Calu3 (cell line): ENCODE data around the gene GAMT. TPM values are rescaled to one million over a fixed set of nuclear protein-coding genes. Genes with fewer than 3 reads are reported as not detected.

ENCODE experiments used
- BruUV-seq: library from RNA; stranded (reverse); fragments of 400-500 nt; replicated peaks from 2 replicates; lab custom pipeline; 2021; lab: Mats Ljungman, UMichigan
- CTCF ChIA-PET: fragments of 300-600 bp; sonication (Branson Sonifier 250); formaldehyde crosslinking; loops from one replicate; lab custom pipeline; 2022; ENCODE audit warnings: antibody characterized with exemption; lab: Charles Lee
- DNase-seq: peaks from one replicate; pipeline ENCODE4 v3.0.0; 2022
- H3K27ac Mint-ChIP-seq: one replicate; pipeline ENCODE4 v1.8.0; 2022; ENCODE audit warnings: mixed read lengths; ENCODE audit not compliant: unreplicated experiment
- H3K27me3 Mint-ChIP-seq: one replicate; pipeline ENCODE4 v1.8.0; 2022; ENCODE audit warnings: mixed read lengths; ENCODE audit not compliant: unreplicated experiment
- H3K36me3 Mint-ChIP-seq: one replicate; pipeline ENCODE4 v1.8.0; 2022; ENCODE audit warnings: mild to moderate bottlenecking, moderate library complexity, mixed read lengths; ENCODE audit not compliant: insufficient read depth, unreplicated experiment
- H3K4me1 Mint-ChIP-seq: one replicate; pipeline ENCODE4 v1.8.0; 2022; ENCODE audit warnings: mild to moderate bottlenecking, low read depth, mixed read lengths; ENCODE audit not compliant: unreplicated experiment
- H3K4me3 Mint-ChIP-seq: one replicate; pipeline ENCODE4 v1.8.0; 2022; ENCODE audit warnings: mild to moderate bottlenecking, low read depth, moderate library complexity, mixed read lengths; ENCODE audit not compliant: unreplicated experiment
- H3K9me3 Mint-ChIP-seq: one replicate; pipeline ENCODE4 v1.8.0; 2022; ENCODE audit warnings: low read depth, mixed read lengths; ENCODE audit not compliant: unreplicated experiment
- intact Hi-C: fragments of 100-400 bp; cut with micrococcal nuclease; formaldehyde crosslinking; loops from one replicate; pipeline ENCODE4 v1.10.0; 2022; ENCODE audit not compliant: unreplicated experiment
- total RNA-seq: library from RNA; stranded (reverse); gene quantifications from 2 replicates; pipeline ENCODE4 v1.2.3, GENCODE V29; 2022
- TF ChIP-seq, protein P1 (sequence below): fragments of 200-600 bp; IDR thresholded peaks from one replicate; pipeline ENCODE4 v1.8.0; 2022; ENCODE audit warnings: antibody characterized with exemption; ENCODE audit not compliant: unreplicated experiment

GAMT gene
- total RNA-seq, 1 experiment from 2014 or later, result 14.3 TPM

DNA sequence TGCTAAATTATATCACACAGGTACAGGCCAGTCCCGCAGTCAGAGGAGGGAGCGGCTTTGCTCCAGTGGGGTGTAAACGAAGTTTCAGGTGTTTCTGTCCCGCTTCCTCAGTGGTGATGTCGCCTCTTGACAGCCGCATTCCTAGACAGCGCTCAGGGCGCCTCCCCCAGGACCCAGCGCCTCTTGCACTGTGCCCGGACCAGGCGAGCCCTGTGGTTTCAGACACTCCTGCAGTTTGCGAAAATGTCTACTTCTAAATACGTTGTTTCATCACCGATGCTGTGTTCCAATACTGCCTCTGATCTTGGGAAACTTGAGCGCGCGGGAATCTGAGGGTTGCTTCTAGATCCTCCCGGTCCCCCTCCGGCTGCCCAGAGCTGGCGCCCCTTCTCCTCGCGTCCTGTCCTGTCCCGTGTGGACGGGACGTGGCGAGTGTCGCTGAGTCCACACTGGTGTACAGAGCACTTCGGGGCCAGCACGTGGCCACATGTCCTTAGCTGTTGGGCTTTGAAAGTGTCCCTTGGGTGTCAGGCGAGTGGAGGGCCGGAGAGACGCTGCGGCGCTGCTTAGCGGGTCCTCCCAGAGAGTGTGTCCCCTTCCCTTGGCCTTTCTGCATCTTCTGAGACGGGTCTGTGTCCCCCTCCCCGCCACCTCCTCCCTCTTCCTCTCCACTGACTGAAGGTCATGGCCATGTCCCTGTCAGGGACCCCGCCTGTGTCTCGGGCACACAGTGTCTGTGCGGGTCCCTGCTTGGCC lies 22.3 kb upstream of the GAMT start:
- CTCF ChIA-PET, result no interaction called here
- intact Hi-C loops, result no loop called here
- H3K27me3 Mint-ChIP-seq, result no peaks in the 10 kb centered on the region
- H3K4me3 Mint-ChIP-seq, result no peak overlapping the region
- H3K9me3 Mint-ChIP-seq, result no peaks in the 10 kb centered on the region
- TSS peak; percentile 7 for BruUV-seq
- TF ChIP-seq, protein P1, sequence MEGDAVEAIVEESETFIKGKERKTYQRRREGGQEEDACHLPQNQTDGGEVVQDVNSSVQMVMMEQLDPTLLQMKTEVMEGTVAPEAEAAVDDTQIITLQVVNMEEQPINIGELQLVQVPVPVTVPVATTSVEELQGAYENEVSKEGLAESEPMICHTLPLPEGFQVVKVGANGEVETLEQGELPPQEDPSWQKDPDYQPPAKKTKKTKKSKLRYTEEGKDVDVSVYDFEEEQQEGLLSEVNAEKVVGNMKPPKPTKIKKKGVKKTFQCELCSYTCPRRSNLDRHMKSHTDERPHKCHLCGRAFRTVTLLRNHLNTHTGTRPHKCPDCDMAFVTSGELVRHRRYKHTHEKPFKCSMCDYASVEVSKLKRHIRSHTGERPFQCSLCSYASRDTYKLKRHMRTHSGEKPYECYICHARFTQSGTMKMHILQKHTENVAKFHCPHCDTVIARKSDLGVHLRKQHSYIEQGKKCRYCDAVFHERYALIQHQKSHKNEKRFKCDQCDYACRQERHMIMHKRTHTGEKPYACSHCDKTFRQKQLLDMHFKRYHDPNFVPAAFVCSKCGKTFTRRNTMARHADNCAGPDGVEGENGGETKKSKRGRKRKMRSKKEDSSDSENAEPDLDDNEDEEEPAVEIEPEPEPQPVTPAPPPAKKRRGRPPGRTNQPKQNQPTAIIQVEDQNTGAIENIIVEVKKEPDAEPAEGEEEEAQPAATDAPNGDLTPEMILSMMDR, result no peak
- no peaks in the 10 kb centered on the region for H3K4me1 Mint-ChIP-seq
- DNase-seq, result no peak
- H3K36me3 Mint-ChIP-seq, result peaks cover 54% of the 10 kb centered on the region
- no peak overlapping the region for H3K27ac Mint-ChIP-seq

DNA sequence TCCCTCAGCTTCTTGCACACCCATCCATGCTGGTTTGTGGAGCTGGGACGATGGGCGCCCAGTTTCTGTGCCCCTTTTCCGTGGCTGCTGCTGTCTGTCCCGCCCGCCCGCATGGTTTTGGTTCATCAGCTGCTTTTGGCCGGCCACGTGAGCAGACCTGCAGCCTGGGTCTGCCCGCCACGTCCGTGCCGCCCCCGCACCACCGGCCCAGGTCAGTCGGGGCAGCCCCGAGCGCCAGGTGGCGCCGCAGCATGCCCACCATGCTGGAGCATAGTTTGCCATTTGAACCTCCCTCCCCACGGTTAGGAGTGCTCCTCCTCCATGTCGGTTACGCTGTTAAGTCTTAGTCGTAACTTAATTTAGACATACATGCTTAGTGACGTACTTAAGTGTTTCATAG lies 21.6 kb upstream of the GAMT start:
- CTCF ChIA-PET, result no interaction called here
- no peak overlapping the region for H3K27ac Mint-ChIP-seq
- H3K27me3 Mint-ChIP-seq, result no peaks in the 10 kb centered on the region
- H3K4me3 Mint-ChIP-seq, result no peak overlapping the region
- no peaks in the 10 kb centered on the region for H3K4me1 Mint-ChIP-seq
- H3K36me3 Mint-ChIP-seq, result peaks cover 54% of the 10 kb centered on the region
- TF ChIP-seq, protein P1, result no peak
- BruUV-seq, result no TSS peak
- intact Hi-C loops, result no loop called here
- no peaks in the 10 kb centered on the region for H3K9me3 Mint-ChIP-seq
- DNase-seq, result no peak

DNA sequence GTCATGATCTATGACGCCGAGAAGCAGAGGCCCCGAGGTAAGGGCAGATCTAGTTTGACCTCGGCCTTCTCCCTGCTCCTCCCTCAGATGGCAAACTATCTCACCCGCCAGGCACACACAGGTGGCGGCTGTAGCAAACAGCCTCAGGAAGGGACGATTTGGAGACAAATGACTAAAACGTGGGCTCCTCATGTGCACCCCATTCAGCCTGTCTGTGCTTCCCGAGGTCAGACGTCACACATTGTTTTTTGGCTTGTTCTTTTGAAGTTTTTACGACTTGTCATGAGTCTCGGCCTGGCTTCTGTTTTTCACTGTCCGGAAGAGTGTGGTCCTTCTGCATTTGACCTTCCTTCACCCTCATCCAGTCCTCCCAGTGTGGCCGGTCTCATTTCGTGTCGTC lies 21.0 kb upstream of the GAMT start:
- Mint-ChIP-seq H3K36me3 (peaks cover 57% of the 10 kb centered on the region), H3K27ac (no peak overlapping the region), H3K27me3 (no peaks in the 10 kb centered on the region), H3K4me3 (no peak overlapping the region), H3K9me3 (no peaks in the 10 kb centered on the region), H3K4me1 (no peaks in the 10 kb centered on the region)
- no peak for DNase-seq
- BruUV-seq, result no TSS peak
- TF ChIP-seq, protein P1, result no peak
- intact Hi-C loops, result no loop called here
- CTCF ChIA-PET, result no interaction called here

DNA sequence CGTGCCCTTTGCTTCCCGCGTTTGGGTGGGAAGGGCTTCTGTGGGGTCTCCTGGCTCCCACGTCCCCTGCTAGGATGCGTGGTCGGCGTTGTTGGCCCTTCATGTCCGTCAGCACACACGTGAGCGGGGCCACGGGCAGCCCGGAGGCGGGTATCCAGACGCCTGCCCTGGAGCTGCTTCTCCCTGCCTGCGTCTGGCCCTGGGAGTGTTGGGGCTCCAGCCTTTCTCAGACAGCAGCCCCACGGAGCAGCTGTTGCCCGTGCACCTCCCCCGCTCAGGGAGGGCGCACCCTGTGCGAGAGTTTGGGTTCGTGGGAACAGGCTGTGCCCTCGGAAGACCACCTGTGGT lies 20.6 kb upstream of the GAMT start:
- Mint-ChIP-seq H3K4me1 (no peaks in the 10 kb centered on the region), H3K9me3 (no peaks in the 10 kb centered on the region), H3K27me3 (no peaks in the 10 kb centered on the region), H3K4me3 (no peak overlapping the region), H3K27ac (no peak overlapping the region), H3K36me3 (peaks cover 56% of the 10 kb centered on the region)
- intact Hi-C loops, result no loop called here
- no TSS peak for BruUV-seq
- CTCF ChIA-PET, result no interaction called here
- DNase-seq, result no peak
- TF ChIP-seq, protein P1, result no peak
